Right atrium auricular region (tissue), 2 donors: ENCODE results near the gene MBTPS1. TPM values are rescaled to one million over a fixed set of nuclear protein-coding genes. Genes with fewer than 3 reads are reported as not detected.

Experiments
- DNase-seq: peaks from one replicate; pipeline ENCODE4 v3.0.0-alpha.2; 2019; ENCODE audit warnings: low spot score
- H3K27ac ChIP-seq, 2 donors: fragments of 200-600 bp; sonication (generic); 1 replicate in 1 of 2; 2 replicates in 1 of 2; pipeline ENCODE4 v1.5.1; 2016 to 2019
- H3K27me3 ChIP-seq, 2 donors: fragments of 200-600 bp; sonication (generic); one replicate each; pipeline versions ENCODE4 v1.5.1 to v1.6.0; 2017 to 2019
- H3K36me3 ChIP-seq: fragments of 200-600 bp; sonication (generic); one replicate; pipeline ENCODE4 v1.5.1; 2016
- H3K4me1 ChIP-seq, 2 donors: fragments of 200-600 bp; sonication (generic); one replicate each; pipeline versions ENCODE4 v1.5.1 to v1.6.0; 2017 to 2019
- H3K4me3 ChIP-seq, 2 donors: fragments of 200-600 bp; sonication (generic); 1 replicate in 1 of 2; 2 replicates in 1 of 2; pipeline ENCODE4 v1.5.1; 2017 to 2019; ENCODE audit warnings: mild to moderate bottlenecking in 1 of 2, moderate library complexity in 1 of 2
- H3K9me3 ChIP-seq, 2 donors: fragments of 200-600 bp; sonication (generic); one replicate each; pipeline ENCODE4 v1.5.1; 2019
- CTCF ChIP-seq, 2 donors: fragments of 200-600 bp; sonication (generic); IDR thresholded peaks; one replicate each; pipeline ENCODE4 v1.5.1; 2019; ENCODE audit warnings: antibody characterized with exemption in 2 of 2
- total RNA-seq, 2 donors: library from RNA; depleted of rRNA; stranded (reverse); fragments of >200 nt; gene quantifications; one replicate each; pipeline ENCODE4 v1.1.0, GENCODE V29; 2016

Gene MBTPS1
- total RNA-seq, 2 donors from 2014 or later: 75.3 to 77.5 TPM

GRCh38 chr16:84032458-84033178 lies 84.1 kb downstream of the MBTPS1 start:
- peaks cover 0 to 11% of the 10 kb centered on the region in 2 donors for H3K9me3 ChIP-seq
- H3K4me3 ChIP-seq: no peak overlapping the region
- no peaks in the 10 kb centered on the region for H3K4me1 ChIP-seq
- no peak overlapping the region for H3K27ac ChIP-seq
- H3K27me3 ChIP-seq: no peaks in the 10 kb centered on the region
- TF ChIP-seq CTCF (IDR thresholded peaks at IDR 0.05): no peak
- no peak for DNase-seq
- H3K36me3 ChIP-seq: no peaks in the 10 kb centered on the region

GRCh38 chr16:84031556-84031955 lies 85.2 kb downstream of the MBTPS1 start:
- Histone ChIP-seq H3K9me3 (peaks cover 0 to 11% of the 10 kb centered on the region in 2 donors), H3K36me3 (no peaks in the 10 kb centered on the region), H3K4me3 (no peak overlapping the region), H3K27me3 (no peaks in the 10 kb centered on the region), H3K4me1 (no peaks in the 10 kb centered on the region), H3K27ac (no peak overlapping the region)
- no peak for TF ChIP-seq CTCF (IDR thresholded peaks at IDR 0.05)
- DNase-seq: no peak

DNA sequence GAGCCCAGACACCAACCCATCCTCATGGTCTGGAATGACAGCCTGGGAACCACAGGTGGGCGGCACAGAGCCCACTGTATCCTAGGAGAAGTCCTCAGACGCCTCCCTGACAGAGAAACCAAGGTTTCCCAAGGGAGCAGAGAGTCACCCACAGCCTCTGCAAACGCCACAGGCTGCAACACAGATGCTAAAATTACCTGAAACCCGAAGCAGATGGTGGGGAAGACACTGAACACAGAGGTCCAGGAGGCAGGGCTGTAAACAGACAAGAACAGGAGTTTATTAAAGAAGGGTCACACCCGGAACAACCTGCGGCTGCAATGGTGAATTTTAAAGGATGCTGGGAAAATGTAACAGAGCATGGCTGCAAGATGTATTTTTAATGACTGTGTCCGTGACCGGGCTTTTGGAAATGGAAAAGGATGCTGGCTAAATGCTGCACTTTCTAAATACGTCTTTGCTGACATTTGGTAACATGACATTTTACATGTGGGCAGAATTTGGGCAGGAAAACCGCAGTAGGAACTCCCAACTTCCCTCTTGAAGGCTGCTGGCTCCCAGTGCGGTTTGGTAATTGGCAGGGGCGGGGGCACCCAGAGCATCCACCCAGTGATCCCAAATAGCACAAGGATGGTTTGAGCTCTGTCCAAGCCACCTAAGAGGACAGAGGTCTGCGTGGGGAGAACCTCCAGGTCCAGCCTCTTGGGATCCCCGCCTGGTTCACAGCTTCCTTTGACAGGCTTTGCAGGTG lies 87.3 kb downstream of the MBTPS1 start:
- Histone ChIP-seq H3K9me3 (no peaks in the 10 kb centered on the region), H3K36me3 (no peaks in the 10 kb centered on the region), H3K27ac (no peak overlapping the region), H3K27me3 (no peaks in the 10 kb centered on the region), H3K4me3 (no peak overlapping the region), H3K4me1 (no peaks in the 10 kb centered on the region)
- no peak for DNase-seq
- no peak for TF ChIP-seq CTCF (IDR thresholded peaks at IDR 0.05)

- Histone ChIP-seq H3K4me1 (no peaks in the 10 kb centered on the region), H3K27me3 (no peaks in the 10 kb centered on the region), H3K9me3 (no peaks in the 10 kb centered on the region), H3K36me3 (no peaks in the 10 kb centered on the region), H3K27ac (no peak overlapping the region), H3K4me3 (no peak overlapping the region)
- TF ChIP-seq CTCF (IDR thresholded peaks at IDR 0.05): no peak
- DNase-seq: no peak
These were observed 89.1 kb downstream of the MBTPS1 start for GRCh38 chr16:84027625-84028024.

DNA sequence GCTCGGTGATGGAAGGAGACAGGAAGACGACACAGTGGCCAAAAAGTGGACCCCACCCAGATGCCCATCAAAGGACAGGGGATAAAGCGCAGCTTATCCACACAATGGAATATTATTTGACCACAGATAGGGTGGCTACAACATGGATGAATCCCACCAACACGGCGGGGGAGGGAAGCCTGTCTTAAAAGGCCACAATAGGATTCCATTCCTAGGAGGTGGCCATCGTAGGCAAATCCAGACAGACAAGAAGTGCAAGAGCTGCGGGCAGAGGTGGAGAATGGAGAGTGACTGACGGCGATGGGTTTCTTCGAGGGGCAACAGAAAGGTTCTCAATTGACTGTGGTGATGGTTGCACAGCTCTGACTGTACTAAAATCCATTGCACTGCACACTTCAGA lies 90.1 kb downstream of the MBTPS1 start:
- Histone ChIP-seq H3K4me1 (no peaks in the 10 kb centered on the region), H3K9me3 (peaks cover 0 to 3% of the 10 kb centered on the region in 2 donors), H3K4me3 (no peak overlapping the region), H3K27me3 (no peaks in the 10 kb centered on the region), H3K27ac (no peak overlapping the region), H3K36me3 (no peaks in the 10 kb centered on the region)
- DNase-seq: no peak
- no peak for TF ChIP-seq CTCF (IDR thresholded peaks at IDR 0.05)
